SK-N-MC (cell line): ENCODE data around the gene BBS12.
A peak's percentile ranks its signal among the peaks of the same experiment; 100 is the strongest.

Source experiments
- DNase-seq: peaks from one replicate; pipeline ENCODE4 v3.0.0-alpha.2; 2011; ENCODE audit warnings: low read depth, low spot score
- H3K27ac ChIP-seq: fragments of 200-600 bp; sonication (generic); 2 replicates; pipeline ENCODE4 v1.5.1; 2016; ENCODE audit warnings: mixed run types
- H3K36me3 ChIP-seq: fragments of 200-600 bp; sonication (generic); 2 replicates; pipeline ENCODE4 v1.6.1; 2017; ENCODE audit warnings: antibody characterized with exemption, low read length, mixed read lengths; ENCODE audit not compliant: insufficient read depth
- H3K4me3 ChIP-seq: fragments of 200-600 bp; sonication (generic); 2 replicates; pipeline ENCODE4 v1.5.1; 2016
- H3K9ac ChIP-seq: fragments of 200-600 bp; sonication (generic); 2 replicates; pipeline ENCODE4 v1.8.0; 2017; ENCODE audit warnings: mixed run types, mixed read lengths; ENCODE audit not compliant: insufficient read length
- H3K9me3 ChIP-seq: fragments of 200-600 bp; sonication (generic); 2 replicates; pipeline ENCODE4 v1.6.1; 2017; ENCODE audit warnings: low read depth, mild to moderate bottlenecking, antibody characterized with exemption, low read length, moderate library complexity, mixed read lengths
- EZH2 ChIP-seq: fragments of 200-600 bp; sonication (generic); IDR thresholded peaks from one replicate; pipeline ENCODE4 v1.6.1; 2017; ENCODE audit warnings: antibody characterized with exemption
- FOXP2 ChIP-seq: optimal IDR thresholded peaks from 2 replicates; pipeline ENCODE3; 2011; ENCODE audit warnings: mild to moderate bottlenecking, moderate library complexity; ENCODE audit not compliant: insufficient read depth; ENCODE audit errors: extremely low read length, control extremely low read depth
- POLR2AphosphoS5 ChIP-seq: IDR thresholded peaks from 2 replicates; pipeline ENCODE4 v1.6.1; 2012; ENCODE audit warnings: mild to moderate bottlenecking, low read depth, low read length, borderline replicate concordance

BBS12 gene

DNA sequence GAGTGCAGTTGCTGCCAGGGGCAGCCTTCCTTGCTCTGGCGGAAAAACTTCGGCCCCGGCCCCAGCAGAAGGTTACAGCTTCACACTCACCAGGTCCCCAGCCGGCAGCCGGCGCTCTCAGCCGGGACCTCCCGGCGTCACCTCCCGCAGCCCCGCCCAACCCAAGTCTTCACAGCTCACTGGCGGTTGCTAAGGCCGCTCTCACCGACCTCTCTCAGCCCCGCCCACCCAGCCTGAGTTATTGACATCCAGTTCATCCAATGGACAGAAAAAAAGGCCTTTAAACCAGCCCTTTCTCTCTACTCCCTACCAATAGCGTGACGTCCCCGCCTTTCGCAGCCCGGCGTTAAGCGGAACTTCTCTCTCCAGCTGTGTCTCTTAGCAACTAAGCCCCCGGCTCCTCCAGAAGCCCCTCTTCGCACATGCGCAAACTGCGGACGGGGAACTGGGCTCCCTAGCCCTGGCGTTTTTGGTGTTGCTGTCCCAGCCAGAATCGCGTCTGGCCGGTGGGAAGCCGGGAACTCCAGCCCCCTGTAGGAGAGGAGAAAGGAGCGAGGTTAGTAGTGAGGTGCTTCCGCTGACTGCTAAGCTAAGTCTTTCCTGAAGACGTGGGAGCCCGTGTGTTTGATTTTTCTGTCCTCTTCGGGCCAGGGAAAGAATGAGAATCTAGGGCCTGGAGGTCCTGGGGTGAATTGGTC is at the start of gene BBS12:
TSS of gene BBS12 (plus strand) at position 376 of the 698 bp plus-strand sequence. CDS start 9,189 bp downstream, outside the sequence.
- peak; percentile 98 for DNase-seq
- H3K27ac ChIP-seq: no peak within 1 kb of the TSS
- H3K4me3 ChIP-seq: peak within 1 kb of the TSS; percentile 96
- no peaks in the 10 kb centered on the region for H3K36me3 ChIP-seq
- peak within 1 kb of the TSS; percentile 70 for H3K9ac ChIP-seq
- no peaks in the 10 kb centered on the region for H3K9me3 ChIP-seq
- no peak for TF ChIP-seq EZH2
- TF ChIP-seq POLR2AphosphoS5: peak; percentile 59

DNA sequence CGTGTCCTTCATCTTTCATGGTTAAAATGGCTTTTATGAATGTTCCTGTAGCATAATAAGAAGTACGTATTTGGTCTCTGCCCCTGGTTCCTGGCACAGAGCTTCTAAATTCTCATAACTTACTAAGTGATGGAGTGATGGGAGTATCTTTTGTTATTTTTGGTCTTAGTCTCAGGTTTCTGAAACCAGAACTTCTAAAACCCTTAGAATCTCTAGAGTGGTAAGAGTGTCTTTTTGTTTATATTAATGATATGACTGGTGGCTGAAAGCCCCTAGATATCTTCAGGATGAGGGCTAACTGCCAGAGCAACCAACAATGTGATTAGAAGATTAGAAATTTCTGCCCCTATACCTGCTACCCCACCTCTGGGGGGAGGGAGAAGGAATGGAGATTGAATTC is 45.8 kb upstream of the BBS12 start:
- Histone ChIP-seq H3K36me3 (no peaks in the 10 kb centered on the region), H3K27ac (no peak overlapping the region), H3K4me3 (no peak overlapping the region), H3K9me3 (no peaks in the 10 kb centered on the region), H3K9ac (no peak overlapping the region)
- no peak for DNase-seq
- TF ChIP-seq EZH2: no peak
- no peak for TF ChIP-seq POLR2AphosphoS5
- no peak for TF ChIP-seq FOXP2

DNA sequence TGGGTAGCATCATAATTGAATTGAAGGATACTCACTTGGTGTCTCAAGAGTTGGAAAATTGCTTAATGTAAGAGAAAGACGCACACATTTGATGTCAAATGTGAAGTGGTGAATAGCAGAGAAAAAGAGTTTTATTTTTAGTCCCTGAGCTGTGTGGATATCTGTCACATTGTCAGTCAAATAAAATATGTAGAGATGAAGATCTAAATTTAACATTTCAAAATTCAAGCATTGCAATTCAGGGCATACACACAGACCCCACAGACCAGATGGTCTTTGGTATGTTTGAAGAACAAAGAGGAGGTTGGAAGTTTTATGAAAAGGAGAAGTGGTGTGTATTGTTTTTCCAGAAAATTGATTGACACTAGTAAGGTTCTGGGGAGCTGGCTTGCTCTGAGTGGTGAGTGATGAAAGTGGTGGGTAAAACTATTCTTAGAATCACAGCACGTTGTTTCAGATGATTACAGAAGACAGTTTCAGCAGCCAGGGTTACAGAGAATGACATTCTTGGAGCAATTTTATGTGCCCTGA is 44.9 kb upstream of the BBS12 start:
- no peak for DNase-seq
- Histone ChIP-seq H3K9me3 (no peaks in the 10 kb centered on the region), H3K9ac (no peak overlapping the region), H3K36me3 (no peaks in the 10 kb centered on the region), H3K27ac (no peak overlapping the region), H3K4me3 (no peak overlapping the region)
- TF ChIP-seq EZH2: no peak
- TF ChIP-seq FOXP2: no peak
- no peak for TF ChIP-seq POLR2AphosphoS5

DNA sequence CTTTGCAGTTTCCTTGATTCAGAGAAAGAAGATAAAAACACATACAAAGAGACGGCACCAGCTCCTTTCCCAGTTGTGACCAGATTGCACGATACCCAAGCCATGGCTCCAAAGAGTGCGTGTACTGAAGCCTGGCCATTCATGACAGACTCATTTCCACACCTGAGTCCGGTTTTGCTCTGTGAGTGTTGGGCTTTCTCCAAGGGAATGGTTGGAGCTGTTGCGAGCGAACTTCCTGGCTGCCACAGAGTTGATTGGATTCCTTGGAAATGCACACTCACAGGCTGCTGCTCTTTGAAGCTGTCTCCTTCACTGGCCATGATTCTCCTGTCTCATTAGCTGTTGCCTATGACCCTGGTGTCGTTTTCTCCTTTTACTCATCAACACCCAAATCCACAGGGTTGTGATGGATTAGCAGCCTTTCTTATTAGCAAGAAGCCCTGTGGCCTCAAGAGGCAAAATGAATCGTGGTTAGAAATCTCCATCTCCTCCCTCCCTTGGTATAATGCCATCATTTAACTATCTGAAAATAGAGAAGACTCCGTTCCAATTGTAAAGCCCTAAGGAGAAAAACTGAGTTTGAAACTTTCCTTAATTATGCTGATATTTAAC is 43.9 kb upstream of the BBS12 start:
- no peaks in the 10 kb centered on the region for H3K36me3 ChIP-seq
- TF ChIP-seq POLR2AphosphoS5 (no peak), FOXP2 (no peak), EZH2 (no peak)
- H3K9me3 ChIP-seq: no peaks in the 10 kb centered on the region
- no peak for DNase-seq
- H3K9ac ChIP-seq: no peak overlapping the region
- H3K27ac ChIP-seq: no peak overlapping the region
- no peak overlapping the region for H3K4me3 ChIP-seq

DNA sequence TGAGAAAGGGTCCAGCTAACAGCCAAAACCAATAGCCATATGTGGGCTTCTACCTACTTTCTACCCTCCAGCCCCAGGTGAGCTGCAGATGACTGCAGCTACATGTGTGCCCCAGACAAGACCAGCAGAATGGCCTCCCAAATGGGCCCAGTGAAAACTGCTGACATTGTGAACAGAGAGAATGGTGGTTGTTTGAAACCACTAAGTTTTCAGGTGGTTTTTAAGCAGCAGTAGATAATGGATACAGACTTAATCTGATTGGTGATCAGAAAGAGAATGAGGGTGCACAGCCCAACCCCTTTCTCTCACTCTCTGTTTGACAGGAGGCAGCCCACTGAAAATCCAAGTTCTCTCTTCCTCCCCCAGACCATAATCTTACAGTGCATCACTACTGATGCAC is 42.5 kb upstream of the BBS12 start:
- Histone ChIP-seq H3K36me3 (no peaks in the 10 kb centered on the region), H3K9me3 (no peaks in the 10 kb centered on the region), H3K27ac (no peak overlapping the region), H3K4me3 (no peak overlapping the region), H3K9ac (no peak overlapping the region)
- DNase-seq: no peak
- TF ChIP-seq EZH2: no peak
- TF ChIP-seq POLR2AphosphoS5: no peak
- TF ChIP-seq FOXP2: no peak

DNA sequence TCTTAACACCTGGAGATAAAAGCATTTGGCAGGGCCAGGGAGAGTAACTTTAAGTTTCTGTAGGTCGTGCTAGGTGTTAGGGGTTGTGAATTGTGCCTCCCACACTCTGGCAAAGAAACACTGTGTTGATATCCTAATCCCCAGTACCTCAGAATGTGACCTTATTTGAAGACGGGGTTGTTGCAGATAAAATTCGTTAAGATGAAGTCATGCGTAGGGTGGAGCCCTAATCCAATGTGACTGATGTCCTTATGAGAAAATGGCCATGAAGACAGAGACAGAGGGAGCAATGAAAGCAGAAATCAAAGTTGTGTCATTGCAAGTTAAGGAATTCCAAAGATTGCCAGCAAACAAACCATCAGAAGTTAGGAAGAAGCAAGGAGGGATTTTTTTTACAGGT is 40.5 kb upstream of the BBS12 start:
- no peak for TF ChIP-seq EZH2
- no peak for TF ChIP-seq FOXP2
- no peak for TF ChIP-seq POLR2AphosphoS5
- Histone ChIP-seq H3K9ac (no peak overlapping the region), H3K36me3 (no peaks in the 10 kb centered on the region), H3K4me3 (no peak overlapping the region), H3K27ac (no peak overlapping the region), H3K9me3 (no peaks in the 10 kb centered on the region)
- no peak for DNase-seq

DNA sequence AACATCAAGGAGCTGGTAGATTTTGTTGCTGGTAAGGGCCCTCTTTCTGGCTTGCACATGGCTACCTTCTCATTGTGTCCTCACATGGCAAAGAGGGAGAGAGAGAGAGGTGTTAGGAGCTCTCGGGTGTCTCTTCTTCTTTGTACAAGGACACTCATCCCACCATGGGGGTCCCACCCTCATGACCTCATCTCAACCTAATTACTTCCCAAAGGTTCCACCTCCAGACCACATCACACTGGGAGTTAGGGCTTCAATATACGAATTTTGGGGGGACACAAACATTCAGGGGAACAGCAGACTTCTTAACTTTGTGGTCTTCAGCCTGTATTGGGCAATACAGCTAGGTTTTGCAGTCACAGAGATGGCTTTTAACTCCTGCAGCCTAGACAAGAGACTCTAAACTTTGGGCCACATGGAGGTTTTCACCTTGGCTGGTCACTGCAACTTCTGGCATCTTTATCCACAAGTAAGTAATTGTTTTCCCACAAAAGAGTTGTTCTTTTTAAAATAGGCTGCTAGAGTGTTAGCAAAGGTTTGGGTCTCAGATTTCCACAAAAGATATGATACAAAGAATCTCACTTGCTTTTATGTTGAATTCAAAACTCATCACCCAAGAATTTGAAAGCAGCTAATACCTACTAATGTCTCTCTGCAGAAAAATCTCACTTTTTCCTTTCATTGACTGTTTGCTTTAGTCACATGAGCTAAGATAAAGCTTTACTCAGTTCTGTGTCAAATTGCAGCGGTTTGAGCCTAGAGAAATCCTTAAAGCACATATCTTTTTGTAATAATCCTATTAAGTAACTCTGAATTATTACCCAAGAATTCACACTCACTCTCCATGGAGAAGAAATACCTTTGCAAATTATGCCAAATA is 39.6 kb upstream of the BBS12 start:
- H3K4me3 ChIP-seq: no peak overlapping the region
- no peak for DNase-seq
- H3K9me3 ChIP-seq: no peaks in the 10 kb centered on the region
- TF ChIP-seq FOXP2: no peak
- no peak for TF ChIP-seq POLR2AphosphoS5
- TF ChIP-seq EZH2: no peak
- no peak overlapping the region for H3K27ac ChIP-seq
- H3K36me3 ChIP-seq: no peaks in the 10 kb centered on the region
- H3K9ac ChIP-seq: no peak overlapping the region

DNA sequence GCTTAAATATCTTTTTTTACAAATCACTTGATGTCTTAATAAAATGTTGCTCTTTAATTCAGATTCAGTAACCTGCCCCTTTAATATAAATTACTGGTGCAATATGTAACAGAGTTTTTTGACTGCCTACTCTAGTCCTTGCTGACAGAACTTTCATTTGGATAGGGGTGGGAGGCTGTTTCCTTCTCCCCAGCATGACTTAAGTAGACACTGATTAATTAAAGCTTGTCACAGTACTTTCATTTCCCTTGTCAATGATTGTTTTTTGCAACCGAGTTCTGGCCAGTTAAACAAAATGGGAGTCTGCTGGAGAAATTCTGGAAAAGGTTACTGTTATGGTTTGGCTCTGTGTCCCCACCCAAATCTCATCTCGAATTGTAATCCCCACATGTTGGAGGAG is 37.3 kb upstream of the BBS12 start:
- no peak overlapping the region for H3K9ac ChIP-seq
- no peak overlapping the region for H3K4me3 ChIP-seq
- no peak overlapping the region for H3K27ac ChIP-seq
- TF ChIP-seq EZH2 (no peak), FOXP2 (no peak), POLR2AphosphoS5 (no peak)
- no peaks in the 10 kb centered on the region for H3K36me3 ChIP-seq
- no peaks in the 10 kb centered on the region for H3K9me3 ChIP-seq
- DNase-seq: no peak
